Neural progenitor cell (in vitro differentiated cells): ENCODE measurements around the gene CHAF1B. TPM values are rescaled to one million over a fixed set of nuclear protein-coding genes. Genes with fewer than 3 reads are reported as not detected.

ENCODE experiments used
- DNase-seq: peaks from one replicate; pipeline ENCODE4 v3.0.0-alpha.2; 2016; ENCODE audit warnings: low spot score
- H2AFZ ChIP-seq: fragments of 200-600 bp; sonication (generic); replicated peaks from 2 replicates; pipeline ENCODE4 v1.6.1; 2016; ENCODE audit warnings: antibody characterized with exemption
- H3F3A ChIP-seq: fragments of 200-600 bp; sonication (generic); 2 replicates; pipeline ENCODE4 v1.6.1; 2016; ENCODE audit warnings: antibody characterized with exemption, low read depth
- H3K27ac ChIP-seq: fragments of 200-600 bp; sonication (generic); 2 replicates; pipeline ENCODE4 v1.5.1; 2016; ENCODE audit warnings: mild to moderate bottlenecking
- H3K27me3 ChIP-seq: fragments of 200-600 bp; sonication (generic); 2 replicates; pipeline ENCODE4 v1.6.1; 2016; ENCODE audit warnings: mild to moderate bottlenecking, moderate library complexity
- H3K36me3 ChIP-seq: fragments of 200-600 bp; sonication (generic); 2 replicates; pipeline ENCODE4 v1.5.1; 2016
- H3K4me1 ChIP-seq: fragments of 200-600 bp; sonication (generic); 2 replicates; pipeline ENCODE4 v1.6.1; 2016; ENCODE audit warnings: mixed run types
- H3K4me2 ChIP-seq: fragments of 200-600 bp; sonication (generic); 2 replicates; pipeline ENCODE4 v1.6.1; 2016
- H3K4me3 ChIP-seq: fragments of 200-600 bp; sonication (generic); 2 replicates; pipeline ENCODE4 v1.5.1; 2016
- H3K79me2 ChIP-seq: fragments of 200-600 bp; sonication (generic); 2 replicates; pipeline ENCODE4 v1.6.1; 2016; ENCODE audit warnings: low read depth
- H3K9ac ChIP-seq: fragments of 200-600 bp; sonication (generic); 2 replicates; pipeline ENCODE4 v1.6.1; 2016
- H3K9me3 ChIP-seq: fragments of 200-600 bp; sonication (generic); 2 replicates; pipeline ENCODE4 v1.5.1; 2016; ENCODE audit warnings: low read depth
- H4K20me1 ChIP-seq: fragments of 200-600 bp; sonication (generic); 2 replicates; pipeline ENCODE4 v1.6.1; 2016; ENCODE audit warnings: low read depth
- H3K27ac Mint-ChIP-seq: 3 replicates; pipeline ENCODE4 v1.8.0; 2021; ENCODE audit warnings: mixed read lengths
- H3K27me3 Mint-ChIP-seq: 2 replicates; pipeline ENCODE4 v1.8.0; 2022; ENCODE audit warnings: low read depth, mild to moderate bottlenecking, inconsistent platforms, moderate library complexity, mixed read lengths; ENCODE audit not compliant: insufficient read depth
- H3K36me3 Mint-ChIP-seq: 3 replicates; pipeline ENCODE4 v1.8.0; 2021; ENCODE audit warnings: mixed read lengths
- H3K4me1 Mint-ChIP-seq: 3 replicates; pipeline ENCODE4 v1.8.0; 2021; ENCODE audit warnings: mixed read lengths
- H3K4me3 Mint-ChIP-seq: 3 replicates; pipeline ENCODE4 v1.8.0; 2021; ENCODE audit warnings: mild to moderate bottlenecking, moderate library complexity, mixed read lengths
- H3K9me3 Mint-ChIP-seq: 3 replicates; pipeline ENCODE4 v1.8.0; 2020; ENCODE audit warnings: mixed read lengths
- EZH2 ChIP-seq: fragments of 200-600 bp; sonication (generic); IDR thresholded peaks from 2 replicates; pipeline ENCODE4 v1.6.1; 2017; ENCODE audit warnings: antibody characterized with exemption, mild to moderate bottlenecking, moderate library complexity
- EZH2phosphoT487 ChIP-seq: fragments of 200-600 bp; sonication (generic); IDR thresholded peaks from 2 replicates; pipeline ENCODE4 v1.6.1; 2017; ENCODE audit warnings: antibody characterized with exemption
- total RNA-seq: library from RNA; depleted of rRNA; stranded (reverse); fragments of >200 nt; gene quantifications from 2 replicates; pipeline ENCODE4 v1.2.3, GENCODE V29; 2015; ENCODE audit warnings: low replicate concordance
- TF ChIP-seq, protein P1 (sequence below): fragments of 200-600 bp; sonication (generic); IDR thresholded peaks from 2 replicates; pipeline ENCODE4 v1.5.1; 2017; ENCODE audit warnings: antibody characterized with exemption, mild to moderate bottlenecking

CHAF1B gene
- total RNA-seq, 1 donor from 2014 or later, result 26.1 TPM

DNA sequence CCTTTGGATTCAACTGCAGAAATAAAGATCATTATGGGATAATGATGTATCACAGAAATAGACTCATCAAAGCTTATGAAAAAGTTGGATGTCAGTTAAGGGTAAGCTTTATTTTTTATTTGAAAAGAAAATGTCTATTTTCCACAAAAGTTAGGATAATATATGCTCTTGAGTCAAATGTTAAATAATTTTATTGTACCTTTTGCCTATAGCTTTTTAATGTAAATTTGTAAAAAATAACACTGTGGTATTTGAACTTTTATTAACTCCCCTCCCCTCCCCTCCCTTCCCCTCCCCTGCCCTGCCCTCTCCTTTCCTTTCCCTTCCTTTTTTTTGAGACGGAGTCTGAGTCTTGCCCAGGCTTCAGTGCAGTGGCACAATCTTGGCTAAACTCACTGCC is 40.3 kb upstream of the CHAF1B start:
- Histone ChIP-seq H3K9ac (no peak overlapping the region), H3K79me2 (no peaks in the 10 kb centered on the region), H3K4me3 (no peak overlapping the region), H3K27me3 (no peaks in the 10 kb centered on the region), H3K4me1 (no peaks in the 10 kb centered on the region), H3K9me3 (no peaks in the 10 kb centered on the region), H3K27ac (no peak overlapping the region), H4K20me1 (peaks cover 6% of the 10 kb centered on the region), H3F3A (peaks cover 3% of the 10 kb centered on the region), H2AFZ (no peak overlapping the region), H3K4me2 (no peak overlapping the region), H3K36me3 (peaks cover 32% of the 10 kb centered on the region)
- TF ChIP-seq, protein P1, sequence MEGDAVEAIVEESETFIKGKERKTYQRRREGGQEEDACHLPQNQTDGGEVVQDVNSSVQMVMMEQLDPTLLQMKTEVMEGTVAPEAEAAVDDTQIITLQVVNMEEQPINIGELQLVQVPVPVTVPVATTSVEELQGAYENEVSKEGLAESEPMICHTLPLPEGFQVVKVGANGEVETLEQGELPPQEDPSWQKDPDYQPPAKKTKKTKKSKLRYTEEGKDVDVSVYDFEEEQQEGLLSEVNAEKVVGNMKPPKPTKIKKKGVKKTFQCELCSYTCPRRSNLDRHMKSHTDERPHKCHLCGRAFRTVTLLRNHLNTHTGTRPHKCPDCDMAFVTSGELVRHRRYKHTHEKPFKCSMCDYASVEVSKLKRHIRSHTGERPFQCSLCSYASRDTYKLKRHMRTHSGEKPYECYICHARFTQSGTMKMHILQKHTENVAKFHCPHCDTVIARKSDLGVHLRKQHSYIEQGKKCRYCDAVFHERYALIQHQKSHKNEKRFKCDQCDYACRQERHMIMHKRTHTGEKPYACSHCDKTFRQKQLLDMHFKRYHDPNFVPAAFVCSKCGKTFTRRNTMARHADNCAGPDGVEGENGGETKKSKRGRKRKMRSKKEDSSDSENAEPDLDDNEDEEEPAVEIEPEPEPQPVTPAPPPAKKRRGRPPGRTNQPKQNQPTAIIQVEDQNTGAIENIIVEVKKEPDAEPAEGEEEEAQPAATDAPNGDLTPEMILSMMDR, result no peak
- no peak for TF ChIP-seq EZH2phosphoT487
- no peak for TF ChIP-seq EZH2
- H3K4me1 Mint-ChIP-seq, result no peaks in the 10 kb centered on the region
- H3K36me3 Mint-ChIP-seq, result peaks cover 35% of the 10 kb centered on the region
- H3K9me3 Mint-ChIP-seq, result no peaks in the 10 kb centered on the region
- no peaks in the 10 kb centered on the region for H3K27me3 Mint-ChIP-seq
- DNase-seq, result no peak
- H3K4me3 Mint-ChIP-seq, result no peak overlapping the region
- no peak overlapping the region for H3K27ac Mint-ChIP-seq

GRCh38 chr21:36347278-36347961 is 37.8 kb upstream of the CHAF1B start:
- Histone ChIP-seq H3K9me3 (no peaks in the 10 kb centered on the region), H3K9ac (no peak overlapping the region), H3K27me3 (no peaks in the 10 kb centered on the region), H3K4me1 (no peaks in the 10 kb centered on the region), H3K27ac (no peak overlapping the region), H3K4me2 (no peak overlapping the region), H4K20me1 (peaks cover 6% of the 10 kb centered on the region), H3K79me2 (no peaks in the 10 kb centered on the region), H3K4me3 (no peak overlapping the region), H2AFZ (no peak overlapping the region), H3F3A (peaks cover 3% of the 10 kb centered on the region), H3K36me3 (peaks cover 25% of the 10 kb centered on the region)
- no peak for DNase-seq
- H3K9me3 Mint-ChIP-seq, result no peaks in the 10 kb centered on the region
- no peaks in the 10 kb centered on the region for H3K4me1 Mint-ChIP-seq
- peaks cover 35% of the 10 kb centered on the region for H3K36me3 Mint-ChIP-seq
- no peaks in the 10 kb centered on the region for H3K27me3 Mint-ChIP-seq
- no peak overlapping the region for H3K27ac Mint-ChIP-seq
- no peak overlapping the region for H3K4me3 Mint-ChIP-seq
- TF ChIP-seq, protein P1, result no peak
- TF ChIP-seq EZH2, result no peak
- TF ChIP-seq EZH2phosphoT487, result no peak

- H3K4me3 ChIP-seq, result no peak overlapping the region
- H4K20me1 ChIP-seq, result peaks cover 6% of the 10 kb centered on the region
- no peaks in the 10 kb centered on the region for H3K27me3 ChIP-seq
- no peaks in the 10 kb centered on the region for H3K4me1 ChIP-seq
- peaks cover 37% of the 10 kb centered on the region for H3K36me3 Mint-ChIP-seq
- no peaks in the 10 kb centered on the region for H3K79me2 ChIP-seq
- no peak overlapping the region for H3K4me3 Mint-ChIP-seq
- TF ChIP-seq EZH2phosphoT487 (no peak), EZH2 (no peak)
- TF ChIP-seq, protein P1, result no peak
- no peaks in the 10 kb centered on the region for H3K9me3 Mint-ChIP-seq
- H3K36me3 ChIP-seq, result peaks cover 25% of the 10 kb centered on the region
- H3K9ac ChIP-seq, result no peak overlapping the region
- no peaks in the 10 kb centered on the region for H3K9me3 ChIP-seq
- H3K27me3 Mint-ChIP-seq, result no peaks in the 10 kb centered on the region
- no peaks in the 10 kb centered on the region for H3K4me1 Mint-ChIP-seq
- DNase-seq, result no peak
- no peak overlapping the region for H2AFZ ChIP-seq
- H3K27ac ChIP-seq, result no peak overlapping the region
- no peak overlapping the region for H3K27ac Mint-ChIP-seq
- no peak overlapping the region for H3K4me2 ChIP-seq
- peaks cover 3% of the 10 kb centered on the region for H3F3A ChIP-seq
Observed at GRCh38 chr21:36347962-36348328, 37.2 kb upstream of the CHAF1B start.
